Measurements from ENCODE around the gene PXDN. TPM values are rescaled to one million over a fixed set of nuclear protein-coding genes. Genes with fewer than 3 reads are reported as not detected.

PXDN gene
- total and polyA plus RNA-seq, 10 of the 15 experiments (the other 5 are each of a cell fraction or from before 2014, with no cell fraction given): 0.12 to 0.69 (median 0.23) TPM; not detected in 5

- TF ChIP-seq MLLT1 (IDR thresholded peaks at IDR 0.05) (no peak), GATAD2B (conservative IDR thresholded peaks at IDR 0.05; ENCODE audit: low read depth) (no peak), PBX3 (IDR thresholded peaks at IDR 0.05; ENCODE audit: insufficient replicate concordance, low read depth, low read length) (no peak)
Measured at GRCh38 chr2:1598800-1599199, 145.5 kb downstream of the PXDN start (continued).

- Histone ChIP-seq H3K27me3 (replicated peaks in 1 of 2; ENCODE audit: control insufficient read depth in 2 of 2, insufficient read depth in 2 of 2, low read length in 1 of 2) (no peaks in the 10 kb centered on the region), H3K9ac (ENCODE audit: control insufficient read depth, insufficient read depth, low read length) (no peak overlapping the region), H3K4me3 (no peak overlapping the region), H3K27ac (ENCODE audit: control insufficient read depth, insufficient read depth) (no peak overlapping the region), H4K20me1 (ENCODE audit: control insufficient read depth, insufficient read depth) (no peaks in the 10 kb centered on the region), H3K79me2 (ENCODE audit: control insufficient read depth, insufficient read depth, low read length) (no peaks in the 10 kb centered on the region), H3K9me3 (replicated peaks; ENCODE audit: control insufficient read depth, insufficient read depth, low read length) (no peaks in the 10 kb centered on the region; the same call in 2 of the 3 replicates), H3K36me3 (ENCODE audit: control insufficient read depth in 2 of 2, insufficient read depth in 2 of 2, low read length in 1 of 2) (no peaks in the 10 kb centered on the region), H2AFZ (ENCODE audit: control insufficient read depth, low read depth, low read length) (no peak overlapping the region), H3K4me2 (ENCODE audit: control insufficient read depth, insufficient read depth) (no peak overlapping the region), H3K4me1 (ENCODE audit: control insufficient read depth, insufficient read depth, low read length) (no peaks in the 10 kb centered on the region)
- BruUV-seq (replicated peaks): no TSS peak
- intact Hi-C loops (cut with micrococcal nuclease; ENCODE audit: unreplicated experiment) (no loop called here), in situ Hi-C loops (cut with MboI) (no loop called here)
- no peak for ATAC-seq
- POLR2A ChIA-PET: no interaction called here
- SMC1A ChIA-PET (ENCODE audit: uncharacterized antibody, unreplicated experiment): no interaction called here
- no peak for FAIRE-seq
- WGBS (ENCODE audit: insufficient coverage, insufficient replicate concordance, low lambda C conversion rate, missing lambda C conversion rate): 36% methylated on average over 19 of the region's 20 CpGs
- CTCF ChIA-PET: no interaction called here
- DNase-seq (ENCODE audit: low read depth, low spot score): no peak
- no peak for TF ChIP-seq BCL11A (IDR thresholded peaks at IDR 0.05; ENCODE audit: low read depth, low read length)
- TF ChIP-seq ESRRA (IDR thresholded peaks at IDR 0.05; ENCODE audit: low read length): no peak
- TF ChIP-seq ZBED1 (IDR thresholded peaks at IDR 0.05; ENCODE audit: borderline replicate concordance): no peak
- TF ChIP-seq STAT3 (IDR thresholded peaks at IDR 0.05; ENCODE audit: low read depth, low read length): no peak
- TF ChIP-seq REST (IDR thresholded peaks at IDR 0.05; ENCODE audit: low read depth, low read length): no peak
- TF ChIP-seq TAF1 (IDR thresholded peaks at IDR 0.05; ENCODE audit: borderline replicate concordance, low read depth, low read length): no peak
- TF ChIP-seq NFYB (IDR thresholded peaks at IDR 0.05; ENCODE audit: insufficient read depth, low read depth, low read length): no peak
- no peak for TF ChIP-seq SIX5 (IDR thresholded peaks at IDR 0.05; ENCODE audit: low read depth, low read length, severe bottlenecking)
- RAD21 ChIA-PET (ENCODE audit: unreplicated experiment): no interaction called here
Measured at GRCh38 chr2:1598041-1598710, 146.1 kb downstream of the PXDN start.

Measured in GM12878 (cell line).